Activated CD4-positive, alpha-beta memory T cell treated with anti-CD3 and anti-CD28 coated beads for 36 hours (primary cell): Measurements from ENCODE around the gene ATP5MK. TPM values are rescaled to one million over a fixed set of nuclear protein-coding genes. Genes with fewer than 3 reads are reported as not detected.
"Not testable (repeated sequence)": the region's sequence is repeated elsewhere in the genome, so short reads cannot be mapped to it uniquely, and the experiment has no call there.

ENCODE experiments used
- CTCF ChIA-PET: fragments of 350-600 bp; sonication (Branson Sonifier 250); formaldehyde crosslinking; loops from one replicate; lab custom pipeline; 2021; ENCODE audit warnings: antibody characterized with exemption, inconsistent platforms; lab: Charles Lee
- POLR2A ChIA-PET: fragments of 350-600 bp; sonication (Branson Sonifier 250); formaldehyde crosslinking; loops from one replicate; lab custom pipeline; 2021; ENCODE audit warnings: antibody characterized with exemption; lab: Charles Lee
- DNase-seq: peaks from one replicate; pipeline ENCODE4 v3.0.0-alpha.2; 2020
- H3K27ac Mint-ChIP-seq: one replicate; pipeline ENCODE4 v1.8.0; 2021; ENCODE audit warnings: mixed read lengths
- H3K27me3 Mint-ChIP-seq: one replicate; pipeline ENCODE4 v1.8.0; 2021; ENCODE audit warnings: mixed read lengths
- H3K36me3 Mint-ChIP-seq: one replicate; pipeline ENCODE4 v1.8.0; 2021; ENCODE audit warnings: mixed read lengths
- H3K4me1 Mint-ChIP-seq: one replicate; pipeline ENCODE4 v1.8.0; 2021; ENCODE audit warnings: low read depth, mixed read lengths
- H3K4me3 Mint-ChIP-seq: one replicate; pipeline ENCODE4 v1.8.0; 2021; ENCODE audit warnings: mild to moderate bottlenecking, mixed read lengths
- H3K9me3 Mint-ChIP-seq: one replicate; pipeline ENCODE4 v1.8.0; 2021; ENCODE audit warnings: mixed read lengths
- intact Hi-C: fragments of 100-400 bp; cut with micrococcal nuclease; formaldehyde crosslinking; loops from one replicate; pipeline ENCODE4 v1.15.1; 2023
- total RNA-seq, 2 experiments: library from RNA; stranded (reverse); gene quantifications; one replicate each; pipeline ENCODE4 v1.2.3, GENCODE V29; 2021

ATP5MK gene
- total RNA-seq, 2 experiments from 2014 or later, result 436 to 438 TPM

GRCh38 chr10:103428989-103429643, 32.8 kb upstream of the ATP5MK start:
- DNase-seq, result no peak
- Mint-ChIP-seq H3K4me1 (peaks cover 34% of the 10 kb centered on the region), H3K36me3 (peaks cover 58% of the 10 kb centered on the region), H3K27me3 (no peaks in the 10 kb centered on the region), H3K27ac (peak overlapping the region; percentile 48), H3K9me3 (no peaks in the 10 kb centered on the region), H3K4me3 (no peak overlapping the region)
- ChIA-PET CTCF (no interaction called here), POLR2A (no interaction called here)
- intact Hi-C loops, result loop anchor here (1.0 kb wide), 1 partner anchor 42 kb away; no protein-coding TSS in a partner anchor

- ChIA-PET CTCF (interaction anchor here (1.1 to 1.5 kb wide), 2 partner anchors 12 to 58 kb away, joined by 5 read pairs; no protein-coding TSS in a partner anchor), POLR2A (no interaction called here)
- Mint-ChIP-seq H3K4me1 (peaks cover 34% of the 10 kb centered on the region), H3K36me3 (peaks cover 64% of the 10 kb centered on the region), H3K27me3 (no peaks in the 10 kb centered on the region), H3K27ac (no peak overlapping the region), H3K9me3 (no peaks in the 10 kb centered on the region), H3K4me3 (no peak overlapping the region)
- intact Hi-C loops, result no loop called here
- DNase-seq, result no peak
Observed at GRCh38 chr10:103427866-103428265, 31.6 kb upstream of the ATP5MK start.

DNA sequence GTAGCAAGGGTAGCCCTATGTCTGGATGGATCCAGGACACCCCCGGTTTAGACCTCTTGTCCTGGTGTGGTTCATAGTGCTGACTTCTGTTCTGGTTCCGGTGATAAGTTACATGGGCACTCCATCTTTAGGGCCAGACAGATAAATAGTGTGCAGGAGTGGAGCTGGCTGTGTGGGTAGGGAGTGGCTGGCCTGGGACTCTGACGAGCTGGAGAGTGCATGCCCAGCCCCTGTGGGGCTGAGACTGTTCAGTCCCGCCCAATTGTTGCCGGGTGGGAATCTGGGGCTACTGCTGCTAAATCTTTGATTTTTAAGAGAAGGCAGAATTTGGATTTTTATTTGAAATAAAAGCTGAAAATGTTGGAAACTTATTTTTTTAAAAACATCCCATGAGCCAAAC, 27.5 kb upstream of the ATP5MK start:
- peaks cover 66% of the 10 kb centered on the region for H3K36me3 Mint-ChIP-seq
- ChIA-PET CTCF (interaction anchor here (0.8 kb wide), 1 partner anchor 52 kb away, joined by 3 read pairs; no protein-coding TSS in a partner anchor), POLR2A (no interaction called here)
- H3K27ac Mint-ChIP-seq, result no peak overlapping the region
- no peaks in the 10 kb centered on the region for H3K27me3 Mint-ChIP-seq
- peaks cover 16% of the 10 kb centered on the region for H3K4me1 Mint-ChIP-seq
- H3K9me3 Mint-ChIP-seq, result no peaks in the 10 kb centered on the region
- no peak overlapping the region for H3K4me3 Mint-ChIP-seq
- DNase-seq, result no peak
- intact Hi-C loops, result no loop called here

DNA sequence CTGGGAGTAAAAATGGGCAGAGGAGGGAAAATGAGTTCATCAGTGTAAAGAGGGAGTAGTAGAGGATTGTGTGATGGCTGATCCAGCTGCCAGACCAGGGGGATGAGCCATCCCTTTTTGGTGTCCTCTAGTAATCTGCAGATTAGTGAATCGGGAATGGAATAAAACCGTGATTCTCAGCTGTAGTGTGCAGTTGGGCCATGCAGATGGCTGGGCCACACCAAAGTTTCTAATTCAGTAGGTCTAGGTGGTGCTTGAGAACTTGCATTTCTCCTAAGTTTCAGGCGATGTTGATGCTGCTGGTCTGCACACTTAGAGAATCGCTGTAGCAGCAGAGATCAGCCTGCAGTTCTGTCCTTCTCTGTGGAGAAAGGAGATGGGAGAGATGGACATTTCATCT, 22.8 kb upstream of the ATP5MK start:
- no peak overlapping the region for H3K27ac Mint-ChIP-seq
- H3K27me3 Mint-ChIP-seq, result no peaks in the 10 kb centered on the region
- no peak overlapping the region for H3K4me3 Mint-ChIP-seq
- no peak for DNase-seq
- no peaks in the 10 kb centered on the region for H3K9me3 Mint-ChIP-seq
- H3K36me3 Mint-ChIP-seq, result peaks cover 70% of the 10 kb centered on the region
- no peaks in the 10 kb centered on the region for H3K4me1 Mint-ChIP-seq
- intact Hi-C loops, result no loop called here
- POLR2A ChIA-PET, result no interaction called here
- CTCF ChIA-PET, result interaction anchor here (6.8 kb wide), 1 partner anchor 67 kb away, joined by 42 read pairs; no protein-coding TSS in a partner anchor

DNA sequence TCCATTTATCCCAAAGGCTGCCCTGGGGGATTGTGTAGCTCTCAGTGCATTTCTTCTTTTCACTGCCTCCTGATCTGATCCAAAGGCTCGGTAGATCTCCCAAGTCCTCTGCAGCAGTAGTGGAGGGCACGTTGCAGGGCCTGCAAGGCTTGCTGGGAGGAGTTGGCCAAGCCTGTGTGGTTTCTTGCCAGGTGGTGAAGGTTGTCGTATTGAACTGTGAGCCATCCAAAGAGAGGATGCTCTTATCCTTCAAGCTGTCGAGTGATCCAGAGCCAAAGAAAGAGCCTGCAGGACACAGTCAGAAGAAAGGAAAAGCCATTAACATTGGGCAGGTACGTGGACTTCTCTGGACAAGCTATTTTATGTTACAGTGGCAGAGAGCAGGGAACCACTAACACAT, 21.3 kb upstream of the ATP5MK start:
- H3K27me3 Mint-ChIP-seq, result no peaks in the 10 kb centered on the region
- no peak overlapping the region for H3K27ac Mint-ChIP-seq
- POLR2A ChIA-PET, result no interaction called here

DNA sequence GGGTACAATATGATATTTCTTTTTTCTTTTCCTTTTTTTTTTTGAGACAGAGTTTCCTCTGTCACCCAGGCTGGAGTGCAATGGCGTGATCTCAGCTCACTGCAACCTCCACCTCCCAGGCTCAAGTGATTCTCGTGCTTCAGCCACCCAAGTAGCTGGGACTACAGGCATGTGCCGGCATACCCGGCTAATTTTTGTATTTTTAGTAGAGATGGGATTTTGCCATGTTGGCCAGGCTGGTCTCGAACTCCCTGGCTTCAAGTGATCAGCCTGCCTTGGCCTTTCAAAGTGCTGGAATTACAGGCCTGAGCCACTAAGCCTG, 20.8 kb upstream of the ATP5MK start:
- H3K4me1 Mint-ChIP-seq, H3K9me3 Mint-ChIP-seq, H3K4me3 Mint-ChIP-seq, H3K27me3 Mint-ChIP-seq, DNase-seq, H3K27ac Mint-ChIP-seq, POLR2A ChIA-PET: not testable (repeated sequence)
- peaks cover 57% of the 10 kb centered on the region for H3K36me3 Mint-ChIP-seq
- CTCF ChIA-PET, result interaction anchor here (0.7 to 6.8 kb wide), 14 partner anchors 10 to 721 kb away, joined by 3 to 42 read pairs (median 6); partner anchors contain the start of genes ATP5MK, NEURL1 and PDCD11
- intact Hi-C loops, result loop anchor here (1.0 to 2.0 kb wide), 2 partner anchors 65 to 148 kb away; no protein-coding TSS in a partner anchor

More for the DNA sequence above, 21.3 kb upstream of the ATP5MK start:
- intact Hi-C loops, result loop anchor here (1.0 to 2.0 kb wide), 2 partner anchors 65 to 147 kb away; no protein-coding TSS in a partner anchor
- peaks cover 61% of the 10 kb centered on the region for H3K36me3 Mint-ChIP-seq
- no peaks in the 10 kb centered on the region for H3K9me3 Mint-ChIP-seq
- CTCF ChIA-PET, result interaction anchor here (0.7 to 6.8 kb wide), 12 partner anchors 21 to 722 kb away, joined by 3 to 42 read pairs (median 6); partner anchors contain the start of genes ATP5MK, NEURL1 and PDCD11
- no peak overlapping the region for H3K4me3 Mint-ChIP-seq
- no peaks in the 10 kb centered on the region for H3K4me1 Mint-ChIP-seq
- no peak for DNase-seq

DNA sequence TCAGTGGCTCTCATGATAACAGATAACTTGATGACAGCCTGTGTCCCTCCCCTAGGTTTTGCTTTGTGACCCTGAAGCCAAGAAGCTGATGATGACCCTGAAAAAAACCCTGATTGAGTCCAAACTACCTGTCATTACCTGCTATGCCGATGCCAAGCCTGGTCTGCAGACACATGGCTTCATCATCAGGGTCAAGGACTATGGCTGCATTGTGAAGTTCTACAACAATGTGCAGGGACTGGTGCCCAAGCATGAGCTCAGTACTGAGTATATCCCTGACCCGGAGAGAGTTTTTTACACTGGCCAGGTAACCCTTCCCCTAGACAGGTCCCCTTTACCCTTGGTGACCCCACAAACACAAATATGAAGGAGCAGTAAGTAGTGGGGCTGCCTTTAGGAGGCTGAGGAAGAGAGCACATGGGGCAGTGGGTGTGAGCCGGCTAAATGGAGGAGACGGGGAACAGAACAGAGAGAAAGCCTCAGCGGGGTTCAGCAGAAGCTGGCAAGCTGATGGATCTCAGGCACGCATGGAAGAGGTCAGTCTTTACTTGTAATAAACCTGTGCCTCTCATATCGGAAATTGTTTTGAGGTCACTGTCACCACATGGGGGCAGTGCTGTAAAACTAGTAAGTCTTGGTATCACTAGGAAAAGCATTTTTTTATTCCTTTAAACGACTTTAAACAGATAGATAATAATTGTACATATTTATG, 20.3 kb upstream of the ATP5MK start:
- Mint-ChIP-seq H3K4me1 (no peaks in the 10 kb centered on the region), H3K9me3 (no peaks in the 10 kb centered on the region), H3K36me3 (peaks cover 59% of the 10 kb centered on the region), H3K27me3 (no peaks in the 10 kb centered on the region), H3K27ac (no peak overlapping the region), H3K4me3 (no peak overlapping the region)
- ChIA-PET POLR2A (no interaction called here), CTCF (interaction anchor here (0.7 to 6.8 kb wide), 16 partner anchors 10 to 721 kb away, joined by 3 to 42 read pairs (median 6); partner anchors contain the start of genes ATP5MK, NEURL1 and PDCD11)
- intact Hi-C loops, result loop anchor here (1.0 to 2.0 kb wide), 2 partner anchors 66 to 148 kb away; no protein-coding TSS in a partner anchor
- peak; percentile 61 for DNase-seq

DNA sequence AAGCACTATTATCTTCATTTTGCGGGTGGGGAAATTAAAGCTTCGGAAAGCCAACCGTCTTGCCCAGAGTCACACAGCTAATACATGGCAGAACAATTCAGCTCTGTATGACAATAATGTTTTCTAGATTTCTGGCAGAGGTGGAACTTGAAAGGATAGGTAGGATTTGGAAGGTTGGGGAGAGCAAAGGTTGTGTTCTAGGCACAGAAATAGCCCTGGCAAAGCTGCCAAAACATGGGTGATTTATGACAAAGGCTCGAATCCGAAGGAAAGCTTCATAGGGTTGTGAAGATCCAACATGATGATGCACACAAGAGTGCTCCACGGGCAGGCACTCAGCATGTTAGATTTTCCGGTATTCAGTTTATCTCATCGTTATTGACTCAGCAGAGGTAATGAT, 19.3 kb upstream of the ATP5MK start:
- intact Hi-C loops, result no loop called here
- no peak overlapping the region for H3K4me3 Mint-ChIP-seq
- CTCF ChIA-PET, result interaction anchor here (1.2 to 6.8 kb wide), 11 partner anchors 10 to 177 kb away, joined by 4 to 42 read pairs (median 9); partner anchors contain the start of gene NEURL1
- H3K36me3 Mint-ChIP-seq, result peaks cover 55% of the 10 kb centered on the region
- no peaks in the 10 kb centered on the region for H3K9me3 Mint-ChIP-seq
- no peaks in the 10 kb centered on the region for H3K27me3 Mint-ChIP-seq
- no peak for DNase-seq
- H3K4me1 Mint-ChIP-seq, result no peaks in the 10 kb centered on the region
- no peak overlapping the region for H3K27ac Mint-ChIP-seq
- POLR2A ChIA-PET, result no interaction called here

DNA sequence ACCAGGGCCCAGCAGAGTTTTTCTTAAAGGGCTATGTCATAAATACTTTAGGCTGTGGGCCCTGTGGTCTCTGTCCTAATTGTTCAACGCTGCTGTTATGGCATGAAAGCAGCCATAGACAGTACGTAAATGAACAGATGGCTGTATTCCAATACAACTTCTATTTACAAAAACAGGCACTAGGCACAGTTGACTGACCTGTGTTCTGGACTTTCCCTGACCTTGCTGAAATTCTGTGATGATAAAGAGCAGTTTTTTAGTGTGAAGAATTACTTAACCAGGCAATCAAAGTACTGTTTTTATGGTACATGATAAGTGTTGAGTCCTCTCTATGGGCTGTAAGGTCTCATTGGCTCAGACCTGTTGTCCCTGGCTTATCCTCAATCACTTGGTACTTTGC, 17.3 kb upstream of the ATP5MK start:
- no peak for DNase-seq
- POLR2A ChIA-PET, result no interaction called here
- intact Hi-C loops, result no loop called here

DNA sequence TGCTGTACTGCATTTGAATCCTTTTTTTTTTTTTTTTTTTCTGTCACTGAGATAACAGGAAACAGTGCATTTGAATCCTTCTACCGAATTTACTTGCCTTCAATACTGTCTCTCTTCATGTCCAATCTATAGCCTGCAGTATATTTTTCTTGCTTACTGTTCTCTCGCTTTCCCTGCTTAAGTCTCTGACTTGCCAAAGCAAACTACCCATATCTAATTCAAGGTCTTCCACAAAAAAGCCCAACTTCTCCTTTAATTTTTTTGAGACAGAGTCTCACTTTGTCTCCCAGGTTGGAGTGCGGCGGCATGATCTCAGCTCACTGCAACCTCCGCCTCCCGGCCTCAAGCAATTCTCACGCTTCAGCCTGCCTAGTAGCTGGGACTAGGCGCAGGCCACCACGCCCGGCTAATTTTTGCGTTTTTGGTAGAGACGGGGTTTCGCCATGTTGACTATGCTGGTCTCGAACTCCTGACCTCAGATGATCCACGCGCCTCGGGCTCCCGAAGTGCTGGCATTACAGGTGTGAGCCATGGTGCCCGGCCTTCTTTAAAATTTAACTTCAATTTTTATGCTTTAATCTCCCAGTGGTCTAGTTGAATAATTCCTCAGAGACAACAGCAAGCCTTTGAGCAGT, 1.0 kb upstream of the ATP5MK start:
- peak overlapping the region; percentile 95 for H3K4me3 Mint-ChIP-seq
- intact Hi-C loops, result loop anchor here (5.0 kb wide), 1 partner anchor 85 kb away; no protein-coding TSS in a partner anchor
- H3K27ac Mint-ChIP-seq, result peak overlapping the region; percentile 88
- DNase-seq, result peak; percentile 10
- no peaks in the 10 kb centered on the region for H3K27me3 Mint-ChIP-seq
- POLR2A ChIA-PET, result interaction anchor here (1.3 to 1.5 kb wide), 2 partner anchors 9 to 29 kb away, joined by 3 to 4 read pairs; no protein-coding TSS in a partner anchor
- H3K36me3 Mint-ChIP-seq, result peaks cover 48% of the 10 kb centered on the region
- H3K9me3 Mint-ChIP-seq, result no peaks in the 10 kb centered on the region
- H3K4me1 Mint-ChIP-seq, result peaks cover 59% of the 10 kb centered on the region
- CTCF ChIA-PET, result interaction anchor here (1.2 to 1.5 kb wide), 5 partner anchors 8 to 93 kb away, joined by 3 to 5 read pairs (median 3); no protein-coding TSS in a partner anchor

More for the DNA sequence above, 17.3 kb upstream of the ATP5MK start:
- H3K4me1 Mint-ChIP-seq, result no peaks in the 10 kb centered on the region
- H3K9me3 Mint-ChIP-seq, result no peaks in the 10 kb centered on the region
- no peaks in the 10 kb centered on the region for H3K27me3 Mint-ChIP-seq
- peaks cover 56% of the 10 kb centered on the region for H3K36me3 Mint-ChIP-seq
- H3K27ac Mint-ChIP-seq, result no peak overlapping the region
- CTCF ChIA-PET, result interaction anchor here (6.8 kb wide), 1 partner anchor 72 kb away, joined by 42 read pairs; no protein-coding TSS in a partner anchor
- no peak overlapping the region for H3K4me3 Mint-ChIP-seq

- intact Hi-C loops, result loop anchor here (1.0 to 5.0 kb wide), 3 partner anchors 28 to 478 kb away; partner anchors contain the start of gene CNNM2
- Mint-ChIP-seq H3K36me3 (peaks cover 45% of the 10 kb centered on the region), H3K27ac (peak overlapping the region; percentile 88), H3K27me3 (no peaks in the 10 kb centered on the region), H3K4me1 (peaks cover 59% of the 10 kb centered on the region), H3K4me3 (peak overlapping the region; percentile 95), H3K9me3 (no peaks in the 10 kb centered on the region)
- no peak for DNase-seq
- POLR2A ChIA-PET, result interaction anchor here (1.3 to 1.7 kb wide), 3 partner anchors 9 to 29 kb away, joined by 3 to 12 read pairs (median 4); partner anchors contain the start of gene TAF5
- CTCF ChIA-PET, result interaction anchor here (1.3 to 1.5 kb wide), 5 partner anchors 7 to 94 kb away, joined by 3 to 6 read pairs (median 3); no protein-coding TSS in a partner anchor
Observed at GRCh38 chr10:103396789-103397087, 463 bp upstream of the ATP5MK start.
